K562 (cell line): ENCODE data around the gene CH25H. TPM values are rescaled to one million over a fixed set of nuclear protein-coding genes. Genes with fewer than 3 reads are reported as not detected.

Experiments
- ATAC-seq: fragments of 200-7000 bp; cut with Tn5 transposase; 3 replicates; pipeline ENCODE4 v1.9.1; 2020; ENCODE audit warnings: moderate library complexity
- BruUV-seq: library from RNA; stranded (reverse); fragments of 400-500 nt; replicated peaks from 2 replicates; lab custom pipeline; 2021; lab: Mats Ljungman, UMichigan
- CTCF ChIA-PET: fragments of 300-600 bp; formaldehyde crosslinking; extraction: SDS; loops from one replicate; lab custom pipeline; 2021; ENCODE audit warnings: low intra/inter-chr PET ratio; lab: Yijun Ruan, JAX
- POLR2A ChIA-PET: fragments of 300-600, 350-650 bp; sonication (Branson Sonifier 250); formaldehyde crosslinking; extraction: SDS; loops from one replicate; lab custom pipeline; 2021; ENCODE audit warnings: antibody characterized with exemption, inconsistent platforms; lab: Yijun Ruan, JAX
- DNase-seq, 4 experiments: peaks; one replicate each; pipeline versions ENCODE4 v3.0.0 to v3.0.0-alpha.2; 2011 to 2018; ENCODE audit warnings: low spot score in 3 of 4, mixed read lengths in 3 of 4; ENCODE audit errors: extremely low read depth in 1 of 4
- FAIRE-seq: peaks from 2 replicates; lab custom pipeline; 2011; peaks lifted over from hg19 to GRCh38; lab: Jason Lieb, UNC
- H2AFZ ChIP-seq: 2 replicates; pipeline ENCODE4 v1.6.0; 2011; ENCODE audit warnings: low read depth, low read length, control low read depth, inconsistent platforms
- H3K27ac ChIP-seq: fragments of 200-600 bp; 3 replicates; pipeline ENCODE4 v1.8.0; 2011; ENCODE audit warnings: low read depth, mild to moderate bottlenecking, control low read depth, inconsistent platforms, low read length, moderate library complexity, mixed read lengths; ENCODE audit errors: extremely low read depth
- H3K27me3 ChIP-seq, 2 experiments: fragments of 300-600 bp in 1 of 2; 2 replicates in 1 of 2; 3 replicates in 1 of 2; pipeline versions ENCODE4 v1.6.0 to v1.8.0; 2011; ENCODE audit warnings: inconsistent platforms in 2 of 2, low read length in 2 of 2, mild to moderate bottlenecking in 1 of 2, mixed read lengths in 1 of 2, moderate library complexity in 1 of 2; ENCODE audit not compliant: control insufficient read depth in 2 of 2, insufficient read depth in 2 of 2
- H3K36me3 ChIP-seq: fragments of 300-600 bp; 3 replicates; pipeline ENCODE4 v1.8.0; 2011; ENCODE audit warnings: mild to moderate bottlenecking, low read length, inconsistent platforms; ENCODE audit not compliant: control insufficient read depth, insufficient read depth
- H3K4me1 ChIP-seq, 2 experiments: fragments of 200-600 bp in 1 of 2; replicated peaks in 1 of 2; 2 replicates in 1 of 2; 3 replicates in 1 of 2; pipeline versions ENCODE4 v1.5.1 to v1.8.0; 2011; ENCODE audit warnings: inconsistent platforms in 2 of 2, low read length in 2 of 2, mild to moderate bottlenecking in 1 of 2, mixed read lengths in 1 of 2, moderate library complexity in 1 of 2; ENCODE audit not compliant: control insufficient read depth in 2 of 2, insufficient read depth in 2 of 2
- H3K4me2 ChIP-seq: 2 replicates; pipeline ENCODE4 v1.6.1; 2011; ENCODE audit warnings: low read length, control low read depth, inconsistent platforms, mixed read lengths; ENCODE audit not compliant: insufficient read depth
- H3K4me3 ChIP-seq: fragments of 200-600 bp; sonication (generic), shearing (Covaris generic); 2 replicates; pipeline ENCODE4 v1.5.1; 2016; ENCODE audit warnings: control low read depth, inconsistent platforms
- H3K79me2 ChIP-seq: fragments of 200-600 bp; 3 replicates; pipeline ENCODE4 v1.8.0; 2011; ENCODE audit warnings: low read length, inconsistent platforms; ENCODE audit not compliant: control insufficient read depth, insufficient read depth
- H3K9ac ChIP-seq, 2 experiments: 2 replicates each; pipeline versions ENCODE4 v1.6.0 to v1.6.1; 2011; ENCODE audit warnings: low read depth in 2 of 2, low read length in 2 of 2, control low read depth in 1 of 2, inconsistent platforms in 1 of 2, mild to moderate bottlenecking in 1 of 2, mixed read lengths in 1 of 2; ENCODE audit not compliant: insufficient read depth in 1 of 2
- H3K9me1 ChIP-seq: one replicate; pipeline ENCODE4 v1.6.0; 2011; ENCODE audit warnings: inconsistent platforms, mild to moderate bottlenecking, low read length, moderate library complexity; ENCODE audit not compliant: control insufficient read depth, insufficient read depth
- H3K9me3 ChIP-seq: replicated peaks from 2 replicates; pipeline ENCODE4 v1.5.1; 2011; ENCODE audit warnings: low read depth, low read length, inconsistent platforms; ENCODE audit not compliant: control insufficient read depth, insufficient read depth
- H4K20me1 ChIP-seq: replicated peaks from 2 replicates; pipeline ENCODE4 v1.6.1; 2011; ENCODE audit warnings: low read length, inconsistent platforms, mixed read lengths; ENCODE audit not compliant: control insufficient read depth, insufficient read depth
- LARP7 ChIP-seq: fragments of 450-650 bp; IDR thresholded peaks from 2 replicates; pipeline ENCODE4 v1.6.1; 2016
- MIER1 ChIP-seq: fragments of 450-650 bp; IDR thresholded peaks from 2 replicates; pipeline ENCODE4 v1.6.1; 2016; ENCODE audit warnings: antibody characterized with exemption, mild to moderate bottlenecking, low read depth
- MLX ChIP-seq, 2 experiments: fragments of 450-650 bp in 1 of 2; sonication (generic) in 1 of 2; formaldehyde crosslinking; conservative IDR thresholded peaks; 2 replicates each; pipeline versions ENCODE4 v1.4.0 to v1.8.1; 2020 to 2022; ENCODE audit warnings: mild to moderate bottlenecking in 1 of 2, missing genetic modification reagents in 1 of 2
- NUFIP1 ChIP-seq: fragments of 450-650 bp; IDR thresholded peaks from 2 replicates; pipeline ENCODE4 v1.6.1; 2018; ENCODE audit not compliant: partially characterized antibody
- PHF8 ChIP-seq: fragments of 200-600 bp; sonication (generic); IDR thresholded peaks from 2 replicates; pipeline ENCODE4 v1.6.1; 2012; ENCODE audit warnings: mixed run types, mild to moderate bottlenecking, inconsistent platforms, low read length, moderate library complexity, borderline replicate concordance
- RBM22 ChIP-seq: fragments of 200-400 bp; formaldehyde crosslinking; IDR thresholded peaks from 2 replicates; pipeline ENCODE4 v1.6.1; 2018; ENCODE audit warnings: low read length, low read depth; ENCODE audit not compliant: poor library complexity, severe bottlenecking
- SLC30A9 ChIP-seq: fragments of 250-450 bp; sonication (Bioruptor Pico); IDR thresholded peaks from 2 replicates; pipeline ENCODE4 v1.8.0; 2022; ENCODE audit warnings: mild to moderate bottlenecking, moderate library complexity
- SPI1 ChIP-seq: IDR thresholded peaks from 2 replicates; pipeline ENCODE4 v1.6.1; 2011; ENCODE audit warnings: low read depth, low read length, control low read depth, borderline replicate concordance
- SREBF1 ChIP-seq: fragments of 150-350 bp; IDR thresholded peaks from 2 replicates; pipeline ENCODE4 v1.6.1; 2014; ENCODE audit warnings: antibody characterized with exemption, low read depth, low read length, borderline replicate concordance
- ZFP36 ChIP-seq: fragments of 150-350 bp; IDR thresholded peaks from 2 replicates; pipeline ENCODE4 v1.6.1; 2018; ENCODE audit warnings: low read length, low read depth; ENCODE audit not compliant: partially characterized antibody
- WGBS: fragments of 100-300 bp; shearing (Covaris generic); methylation state at CpG from one replicate; pipeline ENCODE4 v1.1.6; 2016; ENCODE audit warnings: low coverage, mixed read lengths; ENCODE audit not compliant: insufficient coverage; ENCODE audit errors: missing lambda C conversion rate; 5-methylcytosine and 5-hydroxymethylcytosine counted together
- in situ Hi-C: fragments of 300-500 bp; cut with MboI; formaldehyde crosslinking; loops from 4 replicates; pipeline ENCODE4 v1.15.0; 2018; ENCODE audit warnings: inconsistent platforms, mixed read lengths
- intact Hi-C: fragments of 100-400 bp; cut with micrococcal nuclease; formaldehyde crosslinking; loops from 2 replicates; pipeline ENCODE4 v1.14.2; 2022
- polyA plus RNA-seq, 8 experiments: library from polyadenylated mRNA; depleted of rRNA in 4 of 8; stranded (reverse) in 5 of 8; unstranded in 3 of 8; fragments of >200 nt; fragmentation: Nextera tagmentation in 2 of 8; fragmentation: Illumina TruSeq in 1 of 8; extraction: Ambion mirVana in 2 of 8; extraction: Trizol in 1 of 8; gene quantifications; 2 replicates each; pipeline versions ENCODE4 v1.2.1 to v1.2.3, GENCODE V29; 2011 to 2014; ENCODE audit warnings: inconsistent platforms in 1 of 8, missing spikeins in 1 of 8
- total RNA-seq, 7 experiments: library from RNA; depleted of rRNA in 6 of 7; stranded (reverse); fragments of >200 nt in 6 of 7; fragmentation: Illumina TruSeq in 2 of 7; extraction: Trizol in 2 of 7; gene quantifications; 2 replicates each; pipeline versions ENCODE4 v1.2.1 to v1.2.3, GENCODE V29; 2011 to 2021; ENCODE audit warnings: low replicate concordance in 1 of 7
- TF ChIP-seq, protein P1 (sequence below), 2 experiments: fragments of 450-650 bp; IDR thresholded peaks; 2 replicates each; pipeline ENCODE4 v1.6.1; 2018; ENCODE audit warnings: mild to moderate bottlenecking in 2 of 2, low read depth in 1 of 2; ENCODE audit not compliant: partially characterized antibody in 2 of 2
- TF ChIP-seq, protein P2 (sequence below): fragments of 450-650 bp; formaldehyde crosslinking; IDR thresholded peaks from 2 replicates; pipeline ENCODE4 v1.4.0; 2020; ENCODE audit warnings: mild to moderate bottlenecking, moderate library complexity
- TF ChIP-seq, protein P3 (sequence below): sonication (generic); formaldehyde crosslinking; IDR thresholded peaks from 2 replicates; pipeline ENCODE4 v1.5.0; 2020; ENCODE audit warnings: missing genetic modification reagents

CH25H gene
- total and polyA plus RNA-seq, 9 of the 15 experiments (the other 6 are each of a cell fraction or from before 2014, with no cell fraction given), result not detected

- TF ChIP-seq MIER1, result no peak
- TF ChIP-seq, all 486 proteins: peak for 0
These were observed 3.8 kb upstream of the CH25H start (continued) for GRCh38 chr10:89210794-89211425.

DNA sequence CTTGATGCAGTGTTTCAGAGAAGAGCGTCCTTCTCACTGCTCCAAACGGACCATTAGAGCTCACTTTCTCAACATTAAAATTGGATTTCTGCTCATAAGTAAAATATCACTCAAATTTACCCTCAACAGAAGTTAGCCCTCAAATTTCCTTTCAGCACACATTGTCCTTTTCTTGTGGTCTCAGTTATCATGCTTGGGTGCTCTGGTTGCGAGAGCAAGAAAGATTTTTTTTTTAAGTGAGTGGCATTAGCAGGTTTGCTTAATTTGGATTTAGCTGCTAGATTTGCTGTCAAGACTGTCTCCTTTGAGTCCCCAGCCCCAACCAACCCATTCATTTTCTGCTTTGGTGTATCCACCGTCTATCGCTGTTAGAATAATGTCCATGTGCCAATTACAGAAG lies 2.6 kb upstream of the CH25H start:
- WGBS, result 0% methylated on average over 5 of the region's 5 CpGs
- H3K9me1 ChIP-seq, result no peaks in the 10 kb centered on the region
- BruUV-seq, result no TSS peak
- H3K27ac ChIP-seq, result no peak overlapping the region
- no peak overlapping the region for H3K9ac ChIP-seq
- FAIRE-seq, result no peak
- no peaks in the 10 kb centered on the region for H4K20me1 ChIP-seq
- H3K36me3 ChIP-seq, result no peaks in the 10 kb centered on the region
- H3K4me3 ChIP-seq, result no peak overlapping the region
- peaks cover 0 to 8% of the 10 kb centered on the region in 2 experiments; a peak in 2 of 5 replicates for H3K4me1 ChIP-seq
- no peaks in the 10 kb centered on the region for H3K79me2 ChIP-seq
- no peak overlapping the region for H3K4me2 ChIP-seq
- ATAC-seq, result no peak
- no peak for DNase-seq
- no peaks in the 10 kb centered on the region for H3K9me3 ChIP-seq
- H3K27me3 ChIP-seq, result peaks cover 6 to 24% of the 10 kb centered on the region in 2 experiments; a peak in 3 of 5 replicates
- in situ Hi-C loops (loop anchor here (10.0 kb wide), 1 partner anchor 185 kb away; no protein-coding TSS in a partner anchor), intact Hi-C loops (no loop called here)
- H2AFZ ChIP-seq, result no peak overlapping the region
- CTCF ChIA-PET, result no interaction called here
- POLR2A ChIA-PET, result no interaction called here
- TF ChIP-seq PHF8 (no peak), MLX (CRISPR knock-in tag; conservative IDR thresholded peaks at IDR 0.05) (no peak), NUFIP1 (no peak), SPI1 (no peak), SLC30A9 (no peak), RBM22 (no peak), LARP7 (no peak), SREBF1 (no peak), ZFP36 (no peak)
- TF ChIP-seq, protein P1, sequence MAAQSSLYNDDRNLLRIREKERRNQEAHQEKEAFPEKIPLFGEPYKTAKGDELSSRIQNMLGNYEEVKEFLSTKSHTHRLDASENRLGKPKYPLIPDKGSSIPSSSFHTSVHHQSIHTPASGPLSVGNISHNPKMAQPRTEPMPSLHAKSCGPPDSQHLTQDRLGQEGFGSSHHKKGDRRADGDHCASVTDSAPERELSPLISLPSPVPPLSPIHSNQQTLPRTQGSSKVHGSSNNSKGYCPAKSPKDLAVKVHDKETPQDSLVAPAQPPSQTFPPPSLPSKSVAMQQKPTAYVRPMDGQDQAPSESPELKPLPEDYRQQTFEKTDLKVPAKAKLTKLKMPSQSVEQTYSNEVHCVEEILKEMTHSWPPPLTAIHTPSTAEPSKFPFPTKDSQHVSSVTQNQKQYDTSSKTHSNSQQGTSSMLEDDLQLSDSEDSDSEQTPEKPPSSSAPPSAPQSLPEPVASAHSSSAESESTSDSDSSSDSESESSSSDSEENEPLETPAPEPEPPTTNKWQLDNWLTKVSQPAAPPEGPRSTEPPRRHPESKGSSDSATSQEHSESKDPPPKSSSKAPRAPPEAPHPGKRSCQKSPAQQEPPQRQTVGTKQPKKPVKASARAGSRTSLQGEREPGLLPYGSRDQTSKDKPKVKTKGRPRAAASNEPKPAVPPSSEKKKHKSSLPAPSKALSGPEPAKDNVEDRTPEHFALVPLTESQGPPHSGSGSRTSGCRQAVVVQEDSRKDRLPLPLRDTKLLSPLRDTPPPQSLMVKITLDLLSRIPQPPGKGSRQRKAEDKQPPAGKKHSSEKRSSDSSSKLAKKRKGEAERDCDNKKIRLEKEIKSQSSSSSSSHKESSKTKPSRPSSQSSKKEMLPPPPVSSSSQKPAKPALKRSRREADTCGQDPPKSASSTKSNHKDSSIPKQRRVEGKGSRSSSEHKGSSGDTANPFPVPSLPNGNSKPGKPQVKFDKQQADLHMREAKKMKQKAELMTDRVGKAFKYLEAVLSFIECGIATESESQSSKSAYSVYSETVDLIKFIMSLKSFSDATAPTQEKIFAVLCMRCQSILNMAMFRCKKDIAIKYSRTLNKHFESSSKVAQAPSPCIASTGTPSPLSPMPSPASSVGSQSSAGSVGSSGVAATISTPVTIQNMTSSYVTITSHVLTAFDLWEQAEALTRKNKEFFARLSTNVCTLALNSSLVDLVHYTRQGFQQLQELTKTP (IDR thresholded peaks at IDR 0.05; ENCODE audit: low read depth in 1 of 2, partially characterized antibody in 2 of 2), result no peak
- TF ChIP-seq, protein P2, sequence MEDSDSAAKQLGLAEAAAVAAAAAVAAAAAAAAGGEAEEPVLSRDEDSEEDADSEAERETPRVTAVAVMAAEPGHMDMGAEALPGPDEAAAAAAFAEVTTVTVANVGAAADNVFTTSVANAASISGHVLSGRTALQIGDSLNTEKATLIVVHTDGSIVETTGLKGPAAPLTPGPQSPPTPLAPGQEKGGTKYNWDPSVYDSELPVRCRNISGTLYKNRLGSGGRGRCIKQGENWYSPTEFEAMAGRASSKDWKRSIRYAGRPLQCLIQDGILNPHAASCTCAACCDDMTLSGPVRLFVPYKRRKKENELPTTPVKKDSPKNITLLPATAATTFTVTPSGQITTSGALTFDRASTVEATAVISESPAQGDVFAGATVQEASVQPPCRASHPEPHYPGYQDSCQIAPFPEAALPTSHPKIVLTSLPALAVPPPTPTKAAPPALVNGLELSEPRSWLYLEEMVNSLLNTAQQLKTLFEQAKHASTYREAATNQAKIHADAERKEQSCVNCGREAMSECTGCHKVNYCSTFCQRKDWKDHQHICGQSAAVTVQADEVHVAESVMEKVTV (CRISPR knock-in tag), result no peak
- TF ChIP-seq, protein P3, sequence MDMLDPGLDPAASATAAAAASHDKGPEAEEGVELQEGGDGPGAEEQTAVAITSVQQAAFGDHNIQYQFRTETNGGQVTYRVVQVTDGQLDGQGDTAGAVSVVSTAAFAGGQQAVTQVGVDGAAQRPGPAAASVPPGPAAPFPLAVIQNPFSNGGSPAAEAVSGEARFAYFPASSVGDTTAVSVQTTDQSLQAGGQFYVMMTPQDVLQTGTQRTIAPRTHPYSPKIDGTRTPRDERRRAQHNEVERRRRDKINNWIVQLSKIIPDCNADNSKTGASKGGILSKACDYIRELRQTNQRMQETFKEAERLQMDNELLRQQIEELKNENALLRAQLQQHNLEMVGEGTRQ (CRISPR knock-in tag), result no peak
